ENCODE data around the gene RHBDF1. TPM values are rescaled to one million over a fixed set of nuclear protein-coding genes. Genes with fewer than 3 reads are reported as not detected.

Gene RHBDF1
- polyA plus RNA-seq, 3 donors = 0.20 TPM; not detected in 2

DNA sequence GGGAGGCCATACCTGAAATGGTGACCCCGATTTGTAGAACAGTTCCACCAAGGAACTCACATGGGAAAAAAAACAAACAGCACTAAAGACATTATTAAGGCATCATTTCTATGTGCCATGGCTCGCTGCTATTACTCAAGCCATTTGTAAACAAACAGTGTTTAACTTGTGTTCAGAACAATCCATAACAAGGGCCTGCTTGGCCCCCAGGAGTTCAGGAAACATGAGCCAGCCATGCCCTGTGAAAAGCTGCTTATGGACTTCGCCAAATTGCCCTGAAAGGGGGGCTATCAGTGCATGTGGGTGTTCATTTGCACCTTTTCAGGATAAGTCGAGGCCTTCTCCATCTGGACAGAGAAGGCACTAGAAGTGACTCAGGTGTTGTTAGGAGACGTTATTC is 27.0 kb downstream of the RHBDF1 start:
- H3K9ac ChIP-seq (ENCODE audit: insufficient read depth, low read length, poor library complexity, severe bottlenecking) = no peak overlapping the region
- Mint-ChIP-seq H3K4me1 (peaks cover 4% of the 10 kb centered on the region), H3K4me3 (no peak overlapping the region), H3K27ac (no peak overlapping the region), H3K36me3 (peaks cover 57 to 73% of the 10 kb centered on the region in 2 donors), H3K9me3 (no peaks in the 10 kb centered on the region), H3K27me3 (ENCODE audit: low read depth in 3 of 3) (peaks cover 0 to 7% (median 0%) of the 10 kb centered on the region in 3 donors)
- TF ChIP-seq, protein P1, sequence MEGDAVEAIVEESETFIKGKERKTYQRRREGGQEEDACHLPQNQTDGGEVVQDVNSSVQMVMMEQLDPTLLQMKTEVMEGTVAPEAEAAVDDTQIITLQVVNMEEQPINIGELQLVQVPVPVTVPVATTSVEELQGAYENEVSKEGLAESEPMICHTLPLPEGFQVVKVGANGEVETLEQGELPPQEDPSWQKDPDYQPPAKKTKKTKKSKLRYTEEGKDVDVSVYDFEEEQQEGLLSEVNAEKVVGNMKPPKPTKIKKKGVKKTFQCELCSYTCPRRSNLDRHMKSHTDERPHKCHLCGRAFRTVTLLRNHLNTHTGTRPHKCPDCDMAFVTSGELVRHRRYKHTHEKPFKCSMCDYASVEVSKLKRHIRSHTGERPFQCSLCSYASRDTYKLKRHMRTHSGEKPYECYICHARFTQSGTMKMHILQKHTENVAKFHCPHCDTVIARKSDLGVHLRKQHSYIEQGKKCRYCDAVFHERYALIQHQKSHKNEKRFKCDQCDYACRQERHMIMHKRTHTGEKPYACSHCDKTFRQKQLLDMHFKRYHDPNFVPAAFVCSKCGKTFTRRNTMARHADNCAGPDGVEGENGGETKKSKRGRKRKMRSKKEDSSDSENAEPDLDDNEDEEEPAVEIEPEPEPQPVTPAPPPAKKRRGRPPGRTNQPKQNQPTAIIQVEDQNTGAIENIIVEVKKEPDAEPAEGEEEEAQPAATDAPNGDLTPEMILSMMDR (IDR thresholded peaks at IDR 0.05) = no peak
- intact Hi-C loops (cut with micrococcal nuclease) = no loop called here
- H3K27ac ChIP-seq (ENCODE audit: low read depth in 1 of 2, low read length in 2 of 2) = no peak overlapping the region
- H3K27me3 ChIP-seq (ENCODE audit: control insufficient read depth in 2 of 2, insufficient read depth in 2 of 2, low read length in 2 of 2) = no peaks in the 10 kb centered on the region
- H3K4me2 ChIP-seq (replicated peaks; ENCODE audit: extremely low read depth, low read length, poor library complexity, severe bottlenecking) = no peak overlapping the region
- H3K79me2 ChIP-seq (ENCODE audit: insufficient read depth, low read length) = peaks cover 15% of the 10 kb centered on the region
- H4K20me1 ChIP-seq (ENCODE audit: insufficient read depth, low read length) = no peaks in the 10 kb centered on the region
- H3K36me3 ChIP-seq (replicated peaks in 1 of 2; ENCODE audit: control insufficient read depth in 1 of 2, insufficient read depth in 2 of 2, low read length in 2 of 2) = peaks cover 45 to 72% of the 10 kb centered on the region in 2 donors
- DNase-seq = no peak
- no peak overlapping the region for H3K4me3 ChIP-seq (replicated peaks in 1 of 3; ENCODE audit: low read depth in 2 of 3, low read length in 3 of 3)
- WGBS (ENCODE audit: insufficient coverage) = 100% methylated on average over 4 of the region's 5 CpGs
- no peaks in the 10 kb centered on the region for H3K4me1 ChIP-seq (ENCODE audit: control insufficient read depth in 1 of 2, insufficient read depth in 2 of 2, low read length in 2 of 2)
- H2AFZ ChIP-seq (ENCODE audit: insufficient read depth, low read depth, low read length, poor library complexity, severe bottlenecking) = no peak overlapping the region
- no peaks in the 10 kb centered on the region for H3K9me3 ChIP-seq (replicated peaks in 1 of 2; ENCODE audit: control insufficient read depth in 1 of 2, insufficient read depth in 1 of 2, low read length in 2 of 2)

DNA sequence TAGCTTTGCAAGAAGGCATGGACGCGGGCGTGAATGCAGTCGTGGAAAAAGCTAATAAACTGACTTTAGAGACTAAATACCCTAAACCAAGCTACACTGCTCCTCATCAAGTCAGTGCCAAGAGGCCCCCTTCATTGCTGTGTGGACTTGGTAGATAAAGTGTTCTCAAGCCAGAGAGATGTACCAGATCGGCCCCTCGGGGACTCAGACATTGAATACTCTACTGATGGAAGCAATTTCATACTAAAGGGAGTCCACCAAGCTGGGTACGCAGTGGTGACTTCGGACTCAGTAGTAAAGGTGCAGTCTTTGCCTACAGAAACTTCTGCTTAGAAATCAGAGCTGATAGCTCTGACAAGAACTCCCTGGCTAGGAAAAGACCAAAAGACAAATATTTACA is 27.8 kb downstream of the RHBDF1 start:
- H3K27ac ChIP-seq (ENCODE audit: low read depth in 1 of 2, low read length in 2 of 2) = no peak overlapping the region
- intact Hi-C loops (cut with micrococcal nuclease) = no loop called here
- H3K4me3 Mint-ChIP-seq = no peak overlapping the region
- H3K27ac Mint-ChIP-seq = no peak overlapping the region
- no peaks in the 10 kb centered on the region for H3K4me1 ChIP-seq (ENCODE audit: control insufficient read depth in 1 of 2, insufficient read depth in 2 of 2, low read length in 2 of 2)
- no peaks in the 10 kb centered on the region for H3K9me3 Mint-ChIP-seq
- H3K36me3 Mint-ChIP-seq = peaks cover 55 to 71% of the 10 kb centered on the region in 2 donors
- H3K79me2 ChIP-seq (ENCODE audit: insufficient read depth, low read length) = peaks cover 10% of the 10 kb centered on the region
- TF ChIP-seq, protein P1 (IDR thresholded peaks at IDR 0.05) = no peak
- H3K9ac ChIP-seq (ENCODE audit: insufficient read depth, low read length, poor library complexity, severe bottlenecking) = no peak overlapping the region
- peaks cover 6% of the 10 kb centered on the region for H3K4me1 Mint-ChIP-seq
- 92% methylated on average over 4 of the region's 8 CpGs for WGBS (ENCODE audit: insufficient coverage)
- H3K36me3 ChIP-seq (replicated peaks in 1 of 2; ENCODE audit: control insufficient read depth in 1 of 2, insufficient read depth in 2 of 2, low read length in 2 of 2) = peaks cover 45 to 66% of the 10 kb centered on the region in 2 donors
- H3K27me3 Mint-ChIP-seq (ENCODE audit: low read depth in 3 of 3) = peaks cover 0 to 7% (median 0%) of the 10 kb centered on the region in 3 donors
- H3K4me2 ChIP-seq (replicated peaks; ENCODE audit: extremely low read depth, low read length, poor library complexity, severe bottlenecking) = no peak overlapping the region
- no peaks in the 10 kb centered on the region for H4K20me1 ChIP-seq (ENCODE audit: insufficient read depth, low read length)
- H2AFZ ChIP-seq (ENCODE audit: insufficient read depth, low read depth, low read length, poor library complexity, severe bottlenecking) = no peak overlapping the region
- H3K4me3 ChIP-seq (replicated peaks in 1 of 3; ENCODE audit: low read depth in 2 of 3, low read length in 3 of 3) = no peak overlapping the region
- no peak for DNase-seq
- H3K9me3 ChIP-seq (replicated peaks in 1 of 2; ENCODE audit: control insufficient read depth in 1 of 2, insufficient read depth in 1 of 2, low read length in 2 of 2) = no peaks in the 10 kb centered on the region
- H3K27me3 ChIP-seq (ENCODE audit: control insufficient read depth in 2 of 2, insufficient read depth in 2 of 2, low read length in 2 of 2) = no peaks in the 10 kb centered on the region
